Measurements from ENCODE around the gene ADAMTS17. TPM values are rescaled to one million over a fixed set of nuclear protein-coding genes. Genes with fewer than 3 reads are reported as not detected.

The ADAMTS17 gene
- total RNA-seq, 1 experiment from 2014 or later, result 0.15 TPM

GRCh38 chr15:100311833-100312476 lies 29.8 kb downstream of the ADAMTS17 start:
- H3K27me3 ChIP-seq (replicated peaks; ENCODE audit: insufficient read depth, low read depth, low read length, poor library complexity), result no peaks in the 10 kb centered on the region
- H3K9me3 ChIP-seq (ENCODE audit: low read depth, low read length, poor library complexity, severe bottlenecking), result peaks cover 11% of the 10 kb centered on the region
- no peak for DNase-seq (ENCODE audit: low spot score)
- no TSS peak for BruUV-seq (replicated peaks)
- no peak overlapping the region for H3K4me3 ChIP-seq (ENCODE audit: low read depth, low read length, poor library complexity, severe bottlenecking)
- no peak overlapping the region for H3K27ac ChIP-seq (ENCODE audit: low read depth, low read length, poor library complexity, severe bottlenecking)
- ChIA-PET CTCF (no interaction called here), POLR2A (ENCODE audit: low non-redundant PET) (no interaction called here)
- TF ChIP-seq CTCF (conservative IDR thresholded peaks at IDR 0.05; ENCODE audit: low read depth, low read length) (no peak), EZH2 (IDR thresholded peaks at IDR 0.05; ENCODE audit: borderline replicate concordance, low read depth, low read length, poor library complexity, severe bottlenecking) (no peak)
- H3K4me1 ChIP-seq (ENCODE audit: insufficient read depth, low read length, poor library complexity, severe bottlenecking), result no peaks in the 10 kb centered on the region
- intact Hi-C loops (cut with micrococcal nuclease; ENCODE audit: unreplicated experiment), result no loop called here
- no peaks in the 10 kb centered on the region for H3K36me3 ChIP-seq (ENCODE audit: insufficient read depth, low read length, poor library complexity, severe bottlenecking)

- no peak for DNase-seq (ENCODE audit: low spot score)
- no TSS peak for BruUV-seq (replicated peaks)
These were observed 30.6 kb downstream of the ADAMTS17 start for GRCh38 chr15:100311154-100311625.

GRCh38 chr15:100310513-100311153 lies 31.1 kb downstream of the ADAMTS17 start:
- no TSS peak for BruUV-seq (replicated peaks)
- TF ChIP-seq CTCF (conservative IDR thresholded peaks at IDR 0.05; ENCODE audit: low read depth, low read length) (no peak), EZH2 (IDR thresholded peaks at IDR 0.05; ENCODE audit: borderline replicate concordance, low read depth, low read length, poor library complexity, severe bottlenecking) (no peak)
- ChIA-PET CTCF (no interaction called here), POLR2A (ENCODE audit: low non-redundant PET) (no interaction called here)
- Histone ChIP-seq H3K27me3 (replicated peaks; ENCODE audit: insufficient read depth, low read depth, low read length, poor library complexity) (no peaks in the 10 kb centered on the region), H3K36me3 (ENCODE audit: insufficient read depth, low read length, poor library complexity, severe bottlenecking) (no peaks in the 10 kb centered on the region), H3K9me3 (ENCODE audit: low read depth, low read length, poor library complexity, severe bottlenecking) (peaks cover 9% of the 10 kb centered on the region), H3K27ac (ENCODE audit: low read depth, low read length, poor library complexity, severe bottlenecking) (no peak overlapping the region), H3K4me1 (ENCODE audit: insufficient read depth, low read length, poor library complexity, severe bottlenecking) (no peaks in the 10 kb centered on the region), H3K4me3 (ENCODE audit: low read depth, low read length, poor library complexity, severe bottlenecking) (no peak overlapping the region)
- intact Hi-C loops (cut with micrococcal nuclease; ENCODE audit: unreplicated experiment), result no loop called here
- DNase-seq (ENCODE audit: low spot score), result no peak

More at GRCh38 chr15:100311154-100311625, 30.6 kb downstream of the ADAMTS17 start:
- intact Hi-C loops (cut with micrococcal nuclease; ENCODE audit: unreplicated experiment), result no loop called here
- POLR2A ChIA-PET (ENCODE audit: low non-redundant PET), result no interaction called here
- H3K4me3 ChIP-seq (ENCODE audit: low read depth, low read length, poor library complexity, severe bottlenecking), result no peak overlapping the region
- TF ChIP-seq EZH2 (IDR thresholded peaks at IDR 0.05; ENCODE audit: borderline replicate concordance, low read depth, low read length, poor library complexity, severe bottlenecking), result no peak
- TF ChIP-seq CTCF (conservative IDR thresholded peaks at IDR 0.05; ENCODE audit: low read depth, low read length), result no peak
- no peaks in the 10 kb centered on the region for H3K36me3 ChIP-seq (ENCODE audit: insufficient read depth, low read length, poor library complexity, severe bottlenecking)
- H3K27me3 ChIP-seq (replicated peaks; ENCODE audit: insufficient read depth, low read depth, low read length, poor library complexity), result no peaks in the 10 kb centered on the region
- CTCF ChIA-PET, result no interaction called here
- no peaks in the 10 kb centered on the region for H3K4me1 ChIP-seq (ENCODE audit: insufficient read depth, low read length, poor library complexity, severe bottlenecking)
- peaks cover 11% of the 10 kb centered on the region for H3K9me3 ChIP-seq (ENCODE audit: low read depth, low read length, poor library complexity, severe bottlenecking)
- no peak overlapping the region for H3K27ac ChIP-seq (ENCODE audit: low read depth, low read length, poor library complexity, severe bottlenecking)
